WERI-Rb-1 (cell line): ENCODE measurements around the gene ZP4.

ENCODE experiments used
- DNase-seq: peaks from one replicate; pipeline ENCODE4 v3.0.0-alpha.2; 2020
- H3K27ac ChIP-seq: fragments of 250-450 bp; sonication (Bioruptor Pico); 2 replicates; pipeline ENCODE4 v1.5.1; 2020; ENCODE audit warnings: mild to moderate bottlenecking, moderate library complexity
- H3K27me3 ChIP-seq: fragments of 250-450 bp; sonication (Bioruptor Pico); 2 replicates; pipeline ENCODE4 v1.5.1; 2021; ENCODE audit warnings: mild to moderate bottlenecking, low read depth, moderate library complexity; ENCODE audit not compliant: insufficient read depth, severe bottlenecking
- H3K36me3 ChIP-seq: fragments of 250-450 bp; sonication (Bioruptor Pico); 2 replicates; pipeline ENCODE4 v1.5.1; 2020; ENCODE audit warnings: mild to moderate bottlenecking, moderate library complexity
- H3K4me3 ChIP-seq: 2 replicates; pipeline ENCODE4 v1.5.1; 2011; ENCODE audit warnings: low read depth, mild to moderate bottlenecking, control low read depth, low read length
- H3K9me3 ChIP-seq: fragments of 250-450 bp; sonication (Bioruptor Pico); 2 replicates; pipeline ENCODE4 v1.5.1; 2021; ENCODE audit warnings: mild to moderate bottlenecking, moderate library complexity; ENCODE audit not compliant: severe bottlenecking
- TF ChIP-seq, protein P1 (sequence below): IDR thresholded peaks from 2 replicates; pipeline ENCODE4 v1.5.1; 2011; ENCODE audit warnings: low read depth, mild to moderate bottlenecking, control low read depth, inconsistent platforms, low read length

Gene ZP4

DNA sequence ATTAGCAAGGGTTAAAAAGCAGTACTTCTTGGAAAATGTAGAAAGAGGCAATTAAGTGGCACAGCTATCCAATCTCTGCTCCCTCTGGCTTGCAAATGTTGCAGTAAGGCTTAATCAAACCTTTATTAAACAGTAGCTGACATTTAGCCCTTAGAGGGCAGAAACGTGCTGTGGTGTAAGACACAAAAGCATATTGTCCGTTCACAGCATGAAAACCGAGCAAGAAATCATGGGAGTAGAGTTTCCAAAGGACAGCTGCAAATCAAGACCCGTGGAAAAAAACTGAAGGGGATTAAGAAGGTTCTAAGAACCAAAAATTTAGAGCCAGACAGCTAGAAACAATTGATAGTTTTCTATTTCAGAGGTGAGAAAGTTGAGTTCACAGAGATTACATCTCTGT, 13.1 kb downstream of the ZP4 start:
- Histone ChIP-seq H3K27me3 (no peaks in the 10 kb centered on the region), H3K9me3 (no peaks in the 10 kb centered on the region), H3K36me3 (no peaks in the 10 kb centered on the region), H3K27ac (no peak overlapping the region), H3K4me3 (no peak overlapping the region)
- TF ChIP-seq, protein P1, sequence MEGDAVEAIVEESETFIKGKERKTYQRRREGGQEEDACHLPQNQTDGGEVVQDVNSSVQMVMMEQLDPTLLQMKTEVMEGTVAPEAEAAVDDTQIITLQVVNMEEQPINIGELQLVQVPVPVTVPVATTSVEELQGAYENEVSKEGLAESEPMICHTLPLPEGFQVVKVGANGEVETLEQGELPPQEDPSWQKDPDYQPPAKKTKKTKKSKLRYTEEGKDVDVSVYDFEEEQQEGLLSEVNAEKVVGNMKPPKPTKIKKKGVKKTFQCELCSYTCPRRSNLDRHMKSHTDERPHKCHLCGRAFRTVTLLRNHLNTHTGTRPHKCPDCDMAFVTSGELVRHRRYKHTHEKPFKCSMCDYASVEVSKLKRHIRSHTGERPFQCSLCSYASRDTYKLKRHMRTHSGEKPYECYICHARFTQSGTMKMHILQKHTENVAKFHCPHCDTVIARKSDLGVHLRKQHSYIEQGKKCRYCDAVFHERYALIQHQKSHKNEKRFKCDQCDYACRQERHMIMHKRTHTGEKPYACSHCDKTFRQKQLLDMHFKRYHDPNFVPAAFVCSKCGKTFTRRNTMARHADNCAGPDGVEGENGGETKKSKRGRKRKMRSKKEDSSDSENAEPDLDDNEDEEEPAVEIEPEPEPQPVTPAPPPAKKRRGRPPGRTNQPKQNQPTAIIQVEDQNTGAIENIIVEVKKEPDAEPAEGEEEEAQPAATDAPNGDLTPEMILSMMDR = no peak
- DNase-seq = no peak

DNA sequence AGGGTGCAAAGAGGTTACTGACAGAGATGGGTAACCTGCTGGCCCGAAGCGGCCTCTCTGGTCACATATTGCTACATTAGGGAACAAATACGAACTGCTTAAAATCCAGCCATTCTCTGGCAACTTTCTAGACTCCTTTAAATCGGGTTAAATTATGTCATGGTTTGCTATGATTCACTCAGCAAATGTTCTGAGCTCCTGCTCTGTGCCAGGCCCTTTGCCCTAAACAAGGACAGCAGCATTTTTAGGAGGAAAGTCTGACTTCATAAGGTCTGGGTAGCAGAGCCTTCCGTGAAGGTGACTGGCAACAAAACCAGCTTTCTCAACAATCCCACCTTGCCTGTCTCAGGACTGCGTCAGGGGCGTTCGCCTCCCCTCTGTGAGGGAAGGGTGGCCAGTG, 15.4 kb downstream of the ZP4 start:
- TF ChIP-seq, protein P1 = no peak
- no peaks in the 10 kb centered on the region for H3K36me3 ChIP-seq
- DNase-seq = no peak
- H3K4me3 ChIP-seq = no peak overlapping the region
- H3K27me3 ChIP-seq = no peaks in the 10 kb centered on the region
- H3K9me3 ChIP-seq = no peaks in the 10 kb centered on the region
- H3K27ac ChIP-seq = no peak overlapping the region

DNA sequence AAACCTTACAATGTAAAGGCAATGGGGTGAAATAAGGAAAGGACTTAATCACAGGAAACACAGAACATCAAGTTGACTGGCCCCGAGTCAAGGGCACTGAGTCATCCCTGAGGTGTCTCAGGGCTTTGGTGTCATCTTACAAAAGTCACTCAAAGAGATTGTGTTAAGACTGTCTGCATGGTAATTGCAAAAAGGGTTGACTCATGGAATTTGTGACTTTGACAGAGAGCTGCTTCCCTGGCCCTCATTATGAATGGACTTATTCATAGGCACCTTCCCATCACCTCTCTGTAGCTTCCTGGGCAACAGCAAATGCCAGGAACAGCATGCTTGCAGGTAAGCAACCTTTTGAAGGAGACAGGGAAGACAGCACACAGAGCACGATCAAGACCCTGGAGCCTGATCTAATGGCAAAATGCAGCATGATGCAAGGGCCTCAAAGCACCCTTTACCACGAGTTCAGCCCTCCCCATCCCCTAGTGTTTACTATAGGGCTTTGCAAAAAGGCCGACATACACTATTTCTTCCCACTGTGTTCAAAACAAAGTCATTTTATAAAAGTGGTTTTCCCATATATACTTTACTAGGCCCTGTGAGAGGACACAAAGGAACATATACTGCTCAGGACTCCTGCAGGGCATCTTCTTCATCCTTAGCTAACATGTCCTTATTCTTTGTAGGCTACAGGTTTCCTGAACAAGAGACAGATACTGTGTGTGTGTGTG, 17.1 kb downstream of the ZP4 start:
- H3K9me3 ChIP-seq = no peaks in the 10 kb centered on the region
- no peaks in the 10 kb centered on the region for H3K36me3 ChIP-seq
- TF ChIP-seq, protein P1 = no peak
- H3K27me3 ChIP-seq = no peaks in the 10 kb centered on the region
- H3K4me3 ChIP-seq = no peak overlapping the region
- DNase-seq = peak; percentile 46
- H3K27ac ChIP-seq = no peak overlapping the region

DNA sequence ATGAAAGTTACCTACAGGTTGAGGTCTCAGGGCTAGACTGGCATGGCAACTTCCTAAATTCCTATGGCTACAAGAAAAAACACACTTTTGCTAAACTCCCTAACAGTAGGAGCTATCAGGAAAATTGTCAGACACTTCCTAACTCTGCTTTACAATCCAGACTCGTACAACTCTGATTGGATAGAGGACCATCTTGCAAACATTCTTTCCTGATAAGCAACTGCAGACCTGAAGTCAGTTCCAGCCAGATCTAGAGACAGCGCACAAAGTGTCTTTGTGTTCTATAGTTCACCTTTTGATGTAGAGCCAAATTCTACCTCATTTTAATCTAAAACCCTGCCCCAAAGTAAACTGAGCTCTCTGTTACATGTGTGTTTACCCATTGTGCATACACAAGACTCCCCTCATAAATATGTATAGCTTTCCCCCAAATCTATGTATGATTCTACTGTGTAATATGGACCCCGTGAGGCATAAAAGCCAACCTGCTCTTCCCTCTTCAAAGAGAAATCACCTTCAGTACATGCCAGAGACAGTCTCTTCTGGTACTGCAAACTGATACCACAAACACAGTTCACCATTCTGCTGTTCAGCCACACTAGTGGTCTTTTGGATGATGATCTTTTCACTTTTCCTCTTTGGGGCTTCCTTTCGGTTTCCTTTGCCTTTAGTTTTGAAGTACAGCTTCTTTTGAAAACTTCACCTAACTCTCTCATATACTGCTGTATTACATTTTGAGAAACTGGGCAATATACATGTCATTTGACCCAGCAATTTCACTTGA, 21.7 kb downstream of the ZP4 start:
- TF ChIP-seq, protein P1 = no peak
- Histone ChIP-seq H3K9me3 (no peaks in the 10 kb centered on the region), H3K36me3 (no peaks in the 10 kb centered on the region), H3K27ac (no peak overlapping the region), H3K4me3 (no peak overlapping the region), H3K27me3 (no peaks in the 10 kb centered on the region)
- DNase-seq = no peak

DNA sequence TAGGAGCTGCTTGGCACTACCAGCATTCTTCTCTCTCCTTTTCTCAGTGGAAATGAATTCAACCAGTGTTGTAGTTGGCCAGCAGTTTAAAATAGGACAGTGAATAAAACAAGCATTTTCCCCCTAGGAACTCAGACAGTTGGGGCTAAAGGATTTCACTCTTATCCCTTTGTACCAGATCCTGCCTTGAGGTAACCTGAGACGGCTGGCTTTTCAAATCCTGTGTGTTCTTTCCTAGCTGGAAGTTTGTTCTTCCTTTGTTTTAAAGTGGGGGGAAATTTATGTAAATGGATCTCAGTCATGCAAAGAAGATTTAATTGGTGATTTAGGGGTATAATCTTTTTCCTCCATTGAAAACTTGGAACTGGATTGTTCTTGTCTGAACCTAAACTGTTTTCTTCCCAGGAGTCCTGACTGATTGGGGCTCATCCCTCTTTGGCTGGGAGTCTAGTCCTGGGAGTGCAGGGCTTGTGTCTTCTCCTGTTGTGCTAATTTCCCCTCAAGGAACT, 23.3 kb downstream of the ZP4 start:
- Histone ChIP-seq H3K27me3 (no peaks in the 10 kb centered on the region), H3K4me3 (no peak overlapping the region), H3K9me3 (no peaks in the 10 kb centered on the region), H3K36me3 (no peaks in the 10 kb centered on the region), H3K27ac (no peak overlapping the region)
- TF ChIP-seq, protein P1 = no peak
- DNase-seq = peak; percentile 24
